Lower leg skin (tissue), 3 donors: Measurements from ENCODE around the gene SLC38A4.

Experiments
- POLR2A ChIP-seq, 2 donors: fragments of 450-650 bp; IDR thresholded peaks; one replicate each; pipeline ENCODE4 v1.6.1; 2016 to 2017; ENCODE audit warnings: antibody characterized with exemption in 2 of 2, mild to moderate bottlenecking in 1 of 2, moderate library complexity in 1 of 2
- TF ChIP-seq, protein P1 (sequence below), 3 donors: fragments of 450-650 bp; IDR thresholded peaks; one replicate each; pipeline ENCODE4 v1.5.1; 2016; ENCODE audit warnings: antibody characterized with exemption in 3 of 3, mild to moderate bottlenecking in 3 of 3, moderate library complexity in 2 of 3

- TF ChIP-seq, protein P1, sequence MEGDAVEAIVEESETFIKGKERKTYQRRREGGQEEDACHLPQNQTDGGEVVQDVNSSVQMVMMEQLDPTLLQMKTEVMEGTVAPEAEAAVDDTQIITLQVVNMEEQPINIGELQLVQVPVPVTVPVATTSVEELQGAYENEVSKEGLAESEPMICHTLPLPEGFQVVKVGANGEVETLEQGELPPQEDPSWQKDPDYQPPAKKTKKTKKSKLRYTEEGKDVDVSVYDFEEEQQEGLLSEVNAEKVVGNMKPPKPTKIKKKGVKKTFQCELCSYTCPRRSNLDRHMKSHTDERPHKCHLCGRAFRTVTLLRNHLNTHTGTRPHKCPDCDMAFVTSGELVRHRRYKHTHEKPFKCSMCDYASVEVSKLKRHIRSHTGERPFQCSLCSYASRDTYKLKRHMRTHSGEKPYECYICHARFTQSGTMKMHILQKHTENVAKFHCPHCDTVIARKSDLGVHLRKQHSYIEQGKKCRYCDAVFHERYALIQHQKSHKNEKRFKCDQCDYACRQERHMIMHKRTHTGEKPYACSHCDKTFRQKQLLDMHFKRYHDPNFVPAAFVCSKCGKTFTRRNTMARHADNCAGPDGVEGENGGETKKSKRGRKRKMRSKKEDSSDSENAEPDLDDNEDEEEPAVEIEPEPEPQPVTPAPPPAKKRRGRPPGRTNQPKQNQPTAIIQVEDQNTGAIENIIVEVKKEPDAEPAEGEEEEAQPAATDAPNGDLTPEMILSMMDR (IDR thresholded peaks at IDR 0.05): no peak
- no peak for TF ChIP-seq POLR2A (IDR thresholded peaks at IDR 0.05)
These were observed 51.5 kb downstream of the SLC38A4 start for GRCh38 chr12:46774322-46774633.
